NCI-H2196 treated with DMSO at 0.1 percent for 48 hours (cell line): Measurements from ENCODE around the gene ARHGDIA.

Source experiments
- DNase-seq: peaks from one replicate; lab custom pipeline; 2025; ENCODE audit not compliant: unreplicated experiment; lab: John Stamatoyannopoulos, UW

ARHGDIA gene

GRCh38 chr17:81906476-81907218 lies 35.5 kb upstream of the ARHGDIA start:
- no peak for DNase-seq

- no peak for DNase-seq
These were observed 34.9 kb upstream of the ARHGDIA start for GRCh38 chr17:81905993-81906392.

- DNase-seq = no peak
These were observed 34.3 kb upstream of the ARHGDIA start for GRCh38 chr17:81905424-81905875.

GRCh38 chr17:81904600-81905423 lies 33.7 kb upstream of the ARHGDIA start:
- DNase-seq = no peak

DNA sequence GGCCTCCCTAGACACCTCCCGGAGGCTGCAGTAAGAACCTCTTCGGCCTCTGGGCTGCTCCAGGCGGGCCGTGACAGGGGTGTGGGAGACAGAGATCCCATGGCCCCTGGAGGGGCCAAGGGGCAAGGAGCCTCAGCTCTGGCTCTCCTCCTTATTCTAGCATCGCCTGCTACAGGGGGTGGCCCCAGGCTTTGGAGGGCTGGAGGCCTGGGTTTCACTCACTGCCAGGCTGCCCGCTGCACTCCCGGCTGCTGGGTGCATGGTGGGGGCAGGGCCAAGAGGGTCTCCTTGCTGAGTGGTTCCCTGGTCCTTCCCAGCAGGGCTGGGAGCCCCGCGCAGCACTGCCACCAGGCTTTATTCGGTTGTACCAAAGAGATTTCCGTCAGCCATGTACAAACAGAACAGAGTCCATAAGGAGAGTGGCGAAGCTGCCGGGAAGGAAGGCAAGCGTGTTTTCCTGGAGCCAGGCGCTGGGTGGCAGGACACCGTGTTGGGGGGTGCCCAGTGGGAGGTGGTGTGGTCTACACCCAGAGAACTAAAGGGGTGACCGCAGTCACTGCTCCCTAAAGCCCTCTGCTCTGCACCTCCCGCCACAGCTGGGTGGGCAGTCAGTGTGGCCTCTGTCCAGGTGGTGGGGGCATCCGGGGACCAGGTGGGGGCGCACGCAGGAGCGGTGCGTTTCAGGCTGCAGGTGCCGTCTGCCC lies 32.9 kb upstream of the ARHGDIA start:
- no peak for DNase-seq

- DNase-seq = no peak
These were observed 32.3 kb upstream of the ARHGDIA start for GRCh38 chr17:81903415-81903831.

GRCh38 chr17:81902653-81903414 lies 31.7 kb upstream of the ARHGDIA start:
- no peak for DNase-seq

- no peak for DNase-seq
These were observed 31.0 kb upstream of the ARHGDIA start, which contains the start of gene NPB for GRCh38 chr17:81902023-81902652. Gene NPB (plus strand): TSS chr17:81902238. CDS start chr17:81902278, 40 bp downstream.

DNA sequence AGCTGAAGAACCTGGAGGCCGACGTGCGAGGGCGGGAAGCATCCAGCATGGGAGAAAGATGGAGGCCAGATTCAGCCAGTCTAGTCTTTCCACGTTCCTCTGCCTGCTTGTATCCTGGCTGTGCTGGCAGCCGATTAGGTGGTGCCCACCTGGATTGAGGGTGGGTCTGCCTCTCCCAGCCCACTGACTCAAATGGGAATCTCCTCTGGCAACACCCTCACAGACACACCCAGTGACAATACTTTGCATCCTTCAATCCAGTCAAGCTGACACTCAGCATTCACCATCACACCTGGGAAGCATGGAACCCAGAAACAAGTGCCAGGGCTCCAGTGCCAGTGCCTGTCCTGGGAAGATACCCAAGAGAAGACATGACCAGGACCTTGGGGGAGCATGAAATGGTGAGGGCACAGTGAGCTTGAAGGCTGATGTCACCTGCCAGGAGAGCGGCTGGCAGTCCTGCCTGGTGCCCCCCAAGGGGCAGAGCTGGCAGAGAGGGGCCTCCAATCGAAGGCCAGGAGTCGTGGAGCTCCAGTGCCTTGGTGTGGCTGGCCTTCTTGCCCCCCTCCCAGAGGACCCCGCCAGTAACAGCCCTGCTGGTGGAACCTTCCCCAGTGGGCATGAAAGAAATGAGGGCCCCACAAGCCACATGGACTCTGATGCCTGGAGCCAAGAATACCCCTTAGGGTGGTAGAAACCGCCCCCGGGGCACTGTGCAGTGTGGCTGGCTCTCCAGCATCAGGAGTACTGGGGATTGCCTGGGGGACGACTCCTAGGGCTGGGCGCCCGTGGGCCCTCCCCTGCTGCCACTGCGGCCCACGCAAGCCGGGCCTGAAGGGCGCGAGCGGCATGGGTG lies 30.3 kb upstream of the ARHGDIA start:
- DNase-seq = no peak

DNA sequence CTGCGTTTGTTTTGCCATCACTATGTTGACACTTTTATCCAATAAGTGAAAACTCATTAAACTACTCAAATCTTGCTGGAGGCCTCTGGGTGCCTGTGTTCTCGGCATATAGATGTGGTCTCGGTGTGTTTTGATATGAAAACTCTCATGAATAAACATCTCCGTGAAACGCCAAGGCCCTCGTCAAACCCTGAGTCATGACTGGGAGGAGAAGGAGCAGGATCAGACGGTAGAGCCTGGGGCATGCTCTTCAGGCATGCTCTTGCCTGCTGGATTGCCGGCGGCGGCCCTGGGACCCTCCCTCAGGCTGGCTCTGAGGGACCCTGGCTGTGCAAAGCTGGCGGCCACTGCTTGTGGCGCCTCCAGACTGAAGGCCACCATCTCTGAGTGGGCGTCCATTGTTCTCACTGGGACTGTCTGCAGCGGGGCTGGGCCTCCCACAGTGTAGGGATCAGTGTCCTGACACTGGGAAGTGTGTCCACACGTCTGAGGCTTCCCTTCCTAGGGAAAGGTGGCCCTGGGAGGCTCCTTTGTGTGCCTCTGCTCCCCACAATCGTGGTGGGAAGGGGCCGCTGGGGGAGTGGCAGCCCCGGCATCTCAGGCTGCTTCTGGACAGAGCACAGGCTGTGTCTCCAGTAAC lies 29.2 kb upstream of the ARHGDIA start:
- DNase-seq = no peak

DNA sequence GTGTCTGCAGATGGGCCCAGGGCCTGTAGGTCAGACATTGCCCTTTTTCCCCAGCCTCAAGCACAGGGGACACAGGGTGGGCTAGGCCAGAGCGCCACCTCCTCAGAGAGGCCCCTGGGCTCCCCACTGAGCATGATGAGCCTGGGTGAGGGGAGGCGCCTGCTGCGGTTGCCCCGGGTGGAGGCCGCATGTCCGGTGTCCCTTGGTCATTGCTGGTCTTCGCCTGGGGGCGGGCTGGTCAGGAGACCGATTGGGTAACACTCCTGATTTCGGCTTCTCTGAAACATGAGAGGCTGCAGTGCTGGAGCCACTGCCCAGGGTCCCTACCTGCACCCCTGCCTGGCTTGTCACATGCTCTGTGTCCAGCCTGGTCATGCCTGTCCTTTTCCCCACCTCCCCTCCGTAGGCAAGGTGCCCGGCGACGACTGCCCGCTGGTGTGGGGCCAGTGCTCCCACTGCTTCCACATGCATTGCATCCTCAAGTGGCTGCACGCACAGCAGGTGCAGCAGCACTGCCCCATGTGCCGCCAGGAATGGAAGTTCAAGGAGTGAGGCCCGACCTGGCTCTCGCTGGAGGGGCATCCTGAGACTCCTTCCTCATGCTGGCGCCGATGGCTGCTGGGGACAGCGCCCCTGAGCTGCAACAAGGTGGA lies 28.5 kb upstream of the ARHGDIA start:
- DNase-seq = no peak

GRCh38 chr17:81898885-81899284 lies 27.7 kb upstream of the ARHGDIA start:
- DNase-seq = no peak

DNA sequence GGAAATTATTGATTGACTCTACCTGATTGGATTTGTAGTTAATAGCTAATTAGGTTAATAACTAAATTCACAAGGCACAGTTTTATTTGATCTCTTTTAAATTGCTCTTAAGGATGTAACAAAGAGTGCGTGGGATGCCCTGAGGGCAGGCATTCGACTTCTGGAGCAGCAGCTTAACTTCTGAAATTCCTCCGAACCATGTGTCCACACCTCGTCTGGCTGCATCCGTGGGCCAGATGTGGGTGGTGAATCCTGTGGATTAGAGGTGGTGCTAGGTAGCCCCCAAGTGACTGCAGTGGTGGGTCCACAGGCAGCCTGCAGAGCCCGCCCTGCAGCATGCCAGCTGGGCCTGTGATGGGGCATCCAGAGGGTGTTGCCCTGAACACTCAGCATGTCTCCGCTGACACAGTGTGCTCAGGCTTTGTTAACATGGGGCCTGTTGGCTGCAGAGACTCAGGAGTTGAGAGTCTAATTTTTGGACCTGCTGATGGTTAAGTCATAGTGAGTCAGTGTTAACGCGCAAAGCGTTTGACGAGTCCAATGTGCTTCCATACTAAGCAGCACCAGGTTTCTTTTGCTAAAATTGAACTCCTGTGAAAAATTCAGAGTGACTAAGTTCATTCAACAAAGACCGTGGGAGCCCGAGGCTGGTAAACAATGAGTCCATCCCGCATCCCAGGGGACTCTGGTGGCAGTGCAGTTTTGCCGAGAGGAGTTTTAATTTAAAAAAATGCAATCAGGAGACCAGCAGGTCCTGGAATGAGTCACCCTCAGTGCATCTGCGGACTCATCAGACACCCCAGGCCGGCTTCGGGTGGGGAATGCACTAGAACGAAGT lies 27.1 kb upstream of the ARHGDIA start:
- DNase-seq = no peak

- DNase-seq = no peak
These were observed 24.3 kb upstream of the ARHGDIA start for GRCh38 chr17:81895400-81895799.

GRCh38 chr17:81891303-81891552 lies 20.1 kb upstream of the ARHGDIA start:
- DNase-seq = no peak

GRCh38 chr17:81890447-81891302 lies 19.5 kb upstream of the ARHGDIA start:
- DNase-seq = no peak

GRCh38 chr17:81889602-81890001 lies 18.5 kb upstream of the ARHGDIA start:
- no peak for DNase-seq
